ENCODE measurements around the gene TSHZ3.

GRCh38 chr19:31252441-31252840, 96.8 kb downstream of the TSHZ3 start:
- TF ChIP-seq CTCF (IDR thresholded peaks at IDR 0.05) = no peak
- no peak for TF ChIP-seq POLR2A (IDR thresholded peaks at IDR 0.05)
- no peak for TF ChIP-seq POLR2AphosphoS5 (IDR thresholded peaks at IDR 0.05)

Measured in sigmoid colon (tissue), 4 donors.